Stimulated activated CD8-positive, alpha-beta memory T cell treated with anti-CD3 and anti-CD28 coated beads, Interleukin-2, amount 100 ng/mL, for 1 hour (primary cell): ENCODE measurements around the gene FAM222A.

Experiments
- DNase-seq, 2 donors: peaks; one replicate each; pipeline ENCODE4 v3.0.0-alpha.2; 2020; ENCODE audit warnings: low read depth in 2 of 2

Gene FAM222A

GRCh38 chr12:109738209-109738608, 24.6 kb downstream of the FAM222A start:
- no peak for DNase-seq

- no peak for DNase-seq
These were observed 25.4 kb downstream of the FAM222A start for GRCh38 chr12:109738878-109739665.

GRCh38 chr12:109739747-109740693, 26.4 kb downstream of the FAM222A start:
- DNase-seq: no peak

GRCh38 chr12:109740694-109741245, 27.1 kb downstream of the FAM222A start:
- DNase-seq: no peak

- DNase-seq: no peak
These were observed 27.8 kb downstream of the FAM222A start for GRCh38 chr12:109741286-109741969.

GRCh38 chr12:109741970-109742703, 28.5 kb downstream of the FAM222A start:
- DNase-seq: no peak

- DNase-seq: no peak
These were observed 29.7 kb downstream of the FAM222A start for GRCh38 chr12:109743076-109743910.

- no peak for DNase-seq
These were observed 30.4 kb downstream of the FAM222A start for GRCh38 chr12:109744026-109744425.

- no peak for DNase-seq
These were observed 31.6 kb downstream of the FAM222A start for GRCh38 chr12:109744986-109745942.

- DNase-seq: no peak
These were observed 38.8 kb downstream of the FAM222A start for GRCh38 chr12:109752117-109753053.

- no peak for DNase-seq
These were observed 39.4 kb downstream of the FAM222A start for GRCh38 chr12:109753054-109753401.

GRCh38 chr12:109753959-109754358, 40.3 kb downstream of the FAM222A start:
- no peak for DNase-seq

GRCh38 chr12:109756457-109756856, 42.8 kb downstream of the FAM222A start:
- no peak for DNase-seq

GRCh38 chr12:109757671-109758265, 44.1 kb downstream of the FAM222A start:
- no peak for DNase-seq

- no peak for DNase-seq
These were observed 45.1 kb downstream of the FAM222A start for GRCh38 chr12:109758426-109759420.

- no peak for DNase-seq
These were observed 46.0 kb downstream of the FAM222A start for GRCh38 chr12:109759595-109759994.
